Neural progenitor cell (in vitro differentiated cells): ENCODE results near the gene CYP27B1. TPM values are rescaled to one million over a fixed set of nuclear protein-coding genes. Genes with fewer than 3 reads are reported as not detected.
A peak's percentile ranks its signal among the peaks of the same experiment; 100 is the strongest.

Source experiments
- DNase-seq: peaks from one replicate; pipeline ENCODE4 v3.0.0-alpha.2; 2016; ENCODE audit warnings: low spot score
- H2AFZ ChIP-seq: fragments of 200-600 bp; sonication (generic); replicated peaks from 2 replicates; pipeline ENCODE4 v1.6.1; 2016; ENCODE audit warnings: antibody characterized with exemption
- H3F3A ChIP-seq: fragments of 200-600 bp; sonication (generic); 2 replicates; pipeline ENCODE4 v1.6.1; 2016; ENCODE audit warnings: antibody characterized with exemption, low read depth
- H3K27ac ChIP-seq: fragments of 200-600 bp; sonication (generic); 2 replicates; pipeline ENCODE4 v1.5.1; 2016; ENCODE audit warnings: mild to moderate bottlenecking
- H3K27me3 ChIP-seq: fragments of 200-600 bp; sonication (generic); 2 replicates; pipeline ENCODE4 v1.6.1; 2016; ENCODE audit warnings: mild to moderate bottlenecking, moderate library complexity
- H3K36me3 ChIP-seq: fragments of 200-600 bp; sonication (generic); 2 replicates; pipeline ENCODE4 v1.5.1; 2016
- H3K4me1 ChIP-seq: fragments of 200-600 bp; sonication (generic); 2 replicates; pipeline ENCODE4 v1.6.1; 2016; ENCODE audit warnings: mixed run types
- H3K4me2 ChIP-seq: fragments of 200-600 bp; sonication (generic); 2 replicates; pipeline ENCODE4 v1.6.1; 2016
- H3K4me3 ChIP-seq: fragments of 200-600 bp; sonication (generic); 2 replicates; pipeline ENCODE4 v1.5.1; 2016
- H3K79me2 ChIP-seq: fragments of 200-600 bp; sonication (generic); 2 replicates; pipeline ENCODE4 v1.6.1; 2016; ENCODE audit warnings: low read depth
- H3K9ac ChIP-seq: fragments of 200-600 bp; sonication (generic); 2 replicates; pipeline ENCODE4 v1.6.1; 2016
- H3K9me3 ChIP-seq: fragments of 200-600 bp; sonication (generic); 2 replicates; pipeline ENCODE4 v1.5.1; 2016; ENCODE audit warnings: low read depth
- H4K20me1 ChIP-seq: fragments of 200-600 bp; sonication (generic); 2 replicates; pipeline ENCODE4 v1.6.1; 2016; ENCODE audit warnings: low read depth
- H3K27ac Mint-ChIP-seq: 3 replicates; pipeline ENCODE4 v1.8.0; 2021; ENCODE audit warnings: mixed read lengths
- H3K27me3 Mint-ChIP-seq: 2 replicates; pipeline ENCODE4 v1.8.0; 2022; ENCODE audit warnings: low read depth, mild to moderate bottlenecking, inconsistent platforms, moderate library complexity, mixed read lengths; ENCODE audit not compliant: insufficient read depth
- H3K36me3 Mint-ChIP-seq: 3 replicates; pipeline ENCODE4 v1.8.0; 2021; ENCODE audit warnings: mixed read lengths
- H3K4me1 Mint-ChIP-seq: 3 replicates; pipeline ENCODE4 v1.8.0; 2021; ENCODE audit warnings: mixed read lengths
- H3K4me3 Mint-ChIP-seq: 3 replicates; pipeline ENCODE4 v1.8.0; 2021; ENCODE audit warnings: mild to moderate bottlenecking, moderate library complexity, mixed read lengths
- H3K9me3 Mint-ChIP-seq: 3 replicates; pipeline ENCODE4 v1.8.0; 2020; ENCODE audit warnings: mixed read lengths
- CTCF ChIP-seq: fragments of 200-600 bp; sonication (generic); IDR thresholded peaks from 2 replicates; pipeline ENCODE4 v1.5.1; 2017; ENCODE audit warnings: antibody characterized with exemption, mild to moderate bottlenecking
- EZH2 ChIP-seq: fragments of 200-600 bp; sonication (generic); IDR thresholded peaks from 2 replicates; pipeline ENCODE4 v1.6.1; 2017; ENCODE audit warnings: antibody characterized with exemption, mild to moderate bottlenecking, moderate library complexity
- EZH2phosphoT487 ChIP-seq: fragments of 200-600 bp; sonication (generic); IDR thresholded peaks from 2 replicates; pipeline ENCODE4 v1.6.1; 2017; ENCODE audit warnings: antibody characterized with exemption
- total RNA-seq: library from RNA; depleted of rRNA; stranded (reverse); fragments of >200 nt; gene quantifications from 2 replicates; pipeline ENCODE4 v1.2.3, GENCODE V29; 2015; ENCODE audit warnings: low replicate concordance

CYP27B1 gene
- total RNA-seq, 1 donor from 2014 or later: 0.17 TPM

GRCh38 chr12:57807285-57807684 lies 40.4 kb upstream of the CYP27B1 start:
- no peaks in the 10 kb centered on the region for H3K9me3 ChIP-seq
- Mint-ChIP-seq H3K36me3 (peaks cover 2% of the 10 kb centered on the region), H3K9me3 (no peaks in the 10 kb centered on the region), H3K4me3 (no peak overlapping the region), H3K27ac (no peak overlapping the region), H3K27me3 (peaks cover 6% of the 10 kb centered on the region), H3K4me1 (no peaks in the 10 kb centered on the region)
- no peaks in the 10 kb centered on the region for H3K4me1 ChIP-seq
- H3F3A ChIP-seq: no peaks in the 10 kb centered on the region
- no peaks in the 10 kb centered on the region for H3K79me2 ChIP-seq
- no peaks in the 10 kb centered on the region for H3K27me3 ChIP-seq
- H4K20me1 ChIP-seq: no peaks in the 10 kb centered on the region
- H3K27ac ChIP-seq: no peak overlapping the region
- no peak overlapping the region for H3K4me3 ChIP-seq
- no peaks in the 10 kb centered on the region for H3K36me3 ChIP-seq
- no peak overlapping the region for H3K4me2 ChIP-seq
- DNase-seq: no peak
- TF ChIP-seq EZH2 (no peak), CTCF (no peak), EZH2phosphoT487 (no peak)
- H2AFZ ChIP-seq: no peak overlapping the region
- H3K9ac ChIP-seq: no peak overlapping the region

GRCh38 chr12:57806677-57807076 lies 39.8 kb upstream of the CYP27B1 start:
- H3K4me3 ChIP-seq: no peak overlapping the region
- no peaks in the 10 kb centered on the region for H3K79me2 ChIP-seq
- no peak overlapping the region for H3K27ac ChIP-seq
- H3K27me3 ChIP-seq: no peaks in the 10 kb centered on the region
- Mint-ChIP-seq H3K4me3 (no peak overlapping the region), H3K4me1 (no peaks in the 10 kb centered on the region), H3K27me3 (peaks cover 6% of the 10 kb centered on the region), H3K9me3 (no peaks in the 10 kb centered on the region), H3K27ac (no peak overlapping the region), H3K36me3 (peaks cover 2% of the 10 kb centered on the region)
- H3K4me1 ChIP-seq: no peaks in the 10 kb centered on the region
- no peak overlapping the region for H3K4me2 ChIP-seq
- no peaks in the 10 kb centered on the region for H3F3A ChIP-seq
- no peak overlapping the region for H2AFZ ChIP-seq
- TF ChIP-seq CTCF (no peak), EZH2 (no peak), EZH2phosphoT487 (no peak)
- H3K36me3 ChIP-seq: no peaks in the 10 kb centered on the region
- no peak for DNase-seq
- no peak overlapping the region for H3K9ac ChIP-seq
- no peaks in the 10 kb centered on the region for H3K9me3 ChIP-seq
- no peaks in the 10 kb centered on the region for H4K20me1 ChIP-seq

GRCh38 chr12:57803319-57803893 lies 36.5 kb upstream of the CYP27B1 start:
- H4K20me1 ChIP-seq: no peaks in the 10 kb centered on the region
- no peaks in the 10 kb centered on the region for H3K36me3 ChIP-seq
- no peaks in the 10 kb centered on the region for H3K27me3 ChIP-seq
- TF ChIP-seq EZH2 (no peak), CTCF (peak; percentile 78), EZH2phosphoT487 (no peak)
- H3K36me3 Mint-ChIP-seq: peaks cover 4% of the 10 kb centered on the region
- H3K27me3 Mint-ChIP-seq: peaks cover 4% of the 10 kb centered on the region
- no peak overlapping the region for H3K27ac ChIP-seq
- no peaks in the 10 kb centered on the region for H3K4me1 Mint-ChIP-seq
- no peak overlapping the region for H3K4me3 Mint-ChIP-seq
- no peaks in the 10 kb centered on the region for H3K4me1 ChIP-seq
- DNase-seq: peak; percentile 66
- no peak overlapping the region for H3K27ac Mint-ChIP-seq
- no peak overlapping the region for H3K9ac ChIP-seq
- no peak overlapping the region for H3K4me3 ChIP-seq
- H3K79me2 ChIP-seq: no peaks in the 10 kb centered on the region
- no peaks in the 10 kb centered on the region for H3K9me3 ChIP-seq
- H2AFZ ChIP-seq: no peak overlapping the region
- H3F3A ChIP-seq: no peaks in the 10 kb centered on the region
- no peaks in the 10 kb centered on the region for H3K9me3 Mint-ChIP-seq
- no peak overlapping the region for H3K4me2 ChIP-seq
